K562 (cell line): ENCODE data around the gene CDH5. TPM values are rescaled to one million over a fixed set of nuclear protein-coding genes. Genes with fewer than 3 reads are reported as not detected.
A peak's percentile ranks its signal among the peaks of the same experiment; 100 is the strongest.

Source experiments
- ATF1 ChIP-seq, 2 experiments: fragments of 450-650 bp in 1 of 2; IDR thresholded peaks; 2 replicates each; pipeline ENCODE4 v1.6.1; 2016; ENCODE audit warnings: missing compliant biosample characterization in 1 of 2, missing genetic modification characterization in 1 of 2
- ATF7 ChIP-seq: fragments of 450-650 bp; IDR thresholded peaks from 2 replicates; pipeline ENCODE4 v1.7.1; 2014; ENCODE audit warnings: mild to moderate bottlenecking, moderate library complexity
- CBFA2T3 ChIP-seq: fragments of 450-650 bp; IDR thresholded peaks from 2 replicates; pipeline ENCODE4 v1.6.1; 2017
- DPF2 ChIP-seq: fragments of 450-650 bp; IDR thresholded peaks from 2 replicates; pipeline ENCODE4 v1.6.1; 2016
- ESRRB ChIP-seq: fragments of 250-450 bp; sonication (Bioruptor Pico); IDR thresholded peaks from 2 replicates; pipeline ENCODE4 v1.5.0; 2020; ENCODE audit warnings: mild to moderate bottlenecking, moderate library complexity, borderline replicate concordance
- FOSL1 ChIP-seq: fragments of 200-800 bp; sonication (Bioruptor generic); conservative IDR thresholded peaks from 2 replicates; pipeline ENCODE4 v1.6.1; 2016; ENCODE audit warnings: missing genetic modification characterization, missing compliant biosample characterization
- JUN ChIP-seq, 2 experiments: sonication (generic) in 1 of 2; formaldehyde crosslinking in 1 of 2; IDR thresholded peaks; 2 replicates each; pipeline versions ENCODE4 v1.6.1 to v1.8.0; 2012 to 2022; ENCODE audit warnings: borderline replicate concordance in 2 of 2, mild to moderate bottlenecking in 2 of 2, improper control_type of control experiment in 1 of 2, low read depth in 1 of 2, low read length in 1 of 2, missing genetic modification reagents in 1 of 2
- JUND ChIP-seq, 2 experiments: IDR thresholded peaks; 2 replicates in 1 of 2; 3 replicates in 1 of 2; pipeline ENCODE4 v1.6.1; 2011; ENCODE audit warnings: borderline replicate concordance in 2 of 2, low read depth in 2 of 2, low read length in 2 of 2, improper control_type of control experiment in 1 of 2, missing biosample characterization in 1 of 2, missing genetic modification characterization in 1 of 2, missing genetic modification reagents in 1 of 2
- MTA2 ChIP-seq: fragments of 450-650 bp; IDR thresholded peaks from 2 replicates; pipeline ENCODE4 v1.6.1; 2016; ENCODE audit warnings: low read depth
- NFIC ChIP-seq: fragments of 450-650 bp; IDR thresholded peaks from 2 replicates; pipeline ENCODE4 v1.6.1; 2017; ENCODE audit warnings: mild to moderate bottlenecking, inconsistent platforms
- PML ChIP-seq: IDR thresholded peaks from 2 replicates; pipeline ENCODE4 v1.6.1; 2012; ENCODE audit warnings: low read length, inconsistent platforms
- TAL1 ChIP-seq: fragments of 450-650 bp; IDR thresholded peaks from 2 replicates; pipeline ENCODE4 v1.6.1; 2016; ENCODE audit warnings: mild to moderate bottlenecking
- TCF3 ChIP-seq: sonication (generic); formaldehyde crosslinking; IDR thresholded peaks from 2 replicates; pipeline ENCODE4 v1.4.0; 2020; ENCODE audit warnings: mild to moderate bottlenecking, missing genetic modification reagents
- TEAD4 ChIP-seq, 2 experiments: sonication (generic) in 1 of 2; formaldehyde crosslinking in 1 of 2; IDR thresholded peaks; 2 replicates each; pipeline versions ENCODE4 v1.6.1 to v1.8.0; 2012 to 2022; ENCODE audit warnings: borderline replicate concordance in 1 of 2, inconsistent platforms in 1 of 2, low read length in 1 of 2, mild to moderate bottlenecking in 1 of 2, missing genetic modification reagents in 1 of 2
- TRIM24 ChIP-seq, 2 experiments: fragments of 450-650 bp; IDR thresholded peaks; 2 replicates each; pipeline ENCODE4 v1.6.1; 2016
- polyA plus RNA-seq, 8 experiments: library from polyadenylated mRNA; depleted of rRNA in 4 of 8; stranded (reverse) in 5 of 8; unstranded in 3 of 8; fragments of >200 nt; fragmentation: Nextera tagmentation in 2 of 8; fragmentation: Illumina TruSeq in 1 of 8; extraction: Ambion mirVana in 2 of 8; extraction: Trizol in 1 of 8; gene quantifications; 2 replicates each; pipeline versions ENCODE4 v1.2.1 to v1.2.3, GENCODE V29; 2011 to 2014; ENCODE audit warnings: inconsistent platforms in 1 of 8, missing spikeins in 1 of 8
- total RNA-seq, 7 experiments: library from RNA; depleted of rRNA in 6 of 7; stranded (reverse); fragments of >200 nt in 6 of 7; fragmentation: Illumina TruSeq in 2 of 7; extraction: Trizol in 2 of 7; gene quantifications; 2 replicates each; pipeline versions ENCODE4 v1.2.1 to v1.2.3, GENCODE V29; 2011 to 2021; ENCODE audit warnings: low replicate concordance in 1 of 7
- TF ChIP-seq, protein P1 (sequence below), 3 experiments: fragments of 200-800 bp in 1 of 3; fragments of 250-450 bp in 1 of 3; fragments of 450-650 bp in 1 of 3; sonication (Bioruptor Pico) in 1 of 3; sonication (Bioruptor generic) in 1 of 3; formaldehyde crosslinking in 1 of 3; IDR thresholded peaks; 2 replicates each; pipeline versions ENCODE4 v1.6.1 to v1.8.0; 2016 to 2022; ENCODE audit warnings: mild to moderate bottlenecking in 2 of 3, missing genetic modification characterization in 2 of 3, missing compliant biosample characterization in 1 of 3, moderate library complexity in 1 of 3
- TF ChIP-seq, protein P2 (sequence below), 2 experiments: fragments of 450-650 bp in 1 of 2; sonication (generic) in 1 of 2; formaldehyde crosslinking in 1 of 2; IDR thresholded peaks in 1 of 2; conservative IDR thresholded peaks in 1 of 2; 2 replicates each; pipeline versions ENCODE4 v1.6.1 to v1.8.1; 2016 to 2023; ENCODE audit warnings: mild to moderate bottlenecking in 2 of 2, moderate library complexity in 2 of 2, inconsistent platforms in 1 of 2, missing genetic modification reagents in 1 of 2
- TF ChIP-seq, protein P3 (sequence below): fragments of 200-800 bp; sonication (Bioruptor generic); IDR thresholded peaks from 2 replicates; pipeline ENCODE4 v1.6.1; 2017; ENCODE audit warnings: missing genetic modification characterization, missing compliant biosample characterization
- TF ChIP-seq, protein P4 (sequence below): fragments of 450-650 bp; formaldehyde crosslinking; IDR thresholded peaks from 2 replicates; pipeline ENCODE4 v1.4.0; 2020; ENCODE audit warnings: mild to moderate bottlenecking

The CDH5 gene
- total and polyA plus RNA-seq, 9 of the 15 experiments (the other 6 are each of a cell fraction or from before 2014, with no cell fraction given), result not detected

DNA sequence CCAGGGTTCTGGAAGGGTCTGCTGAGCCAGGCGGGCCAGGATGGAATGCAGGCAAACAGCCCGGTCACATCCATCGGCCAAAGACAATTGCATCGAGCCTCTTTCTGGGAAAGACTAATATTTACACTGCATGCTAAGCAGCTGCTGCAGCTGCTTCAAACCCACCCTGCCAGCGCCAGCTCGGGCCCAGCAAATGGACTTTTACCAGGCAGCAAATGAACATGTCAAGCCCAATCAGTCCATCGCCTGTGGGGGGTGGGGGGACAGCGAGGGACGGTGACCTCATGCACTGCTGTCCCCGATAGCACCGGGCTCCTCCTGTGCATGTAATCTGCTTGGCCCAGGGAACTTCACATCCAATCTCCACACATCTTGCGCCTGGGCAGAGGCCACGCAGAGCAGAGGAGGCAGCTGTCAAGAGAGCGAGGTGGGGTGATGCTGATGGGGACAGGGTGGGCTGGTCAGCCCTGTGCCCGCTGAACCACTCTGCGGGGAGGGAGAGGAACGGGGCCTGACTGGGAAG, 39.4 kb upstream of the CDH5 start (continued):
- peak; percentile 80 for TF ChIP-seq JUND (IDR thresholded peaks at IDR 0.05; ENCODE audit: borderline replicate concordance, low read depth, low read length)
- peak; percentile 74; the same call in 2 of the 3 replicates for TF ChIP-seq JUND (tag; IDR thresholded peaks at IDR 0.05; ENCODE audit: borderline replicate concordance, low read depth, low read length)
- TF ChIP-seq TAL1, result peak; percentile 76
- TF ChIP-seq, protein P1, sequence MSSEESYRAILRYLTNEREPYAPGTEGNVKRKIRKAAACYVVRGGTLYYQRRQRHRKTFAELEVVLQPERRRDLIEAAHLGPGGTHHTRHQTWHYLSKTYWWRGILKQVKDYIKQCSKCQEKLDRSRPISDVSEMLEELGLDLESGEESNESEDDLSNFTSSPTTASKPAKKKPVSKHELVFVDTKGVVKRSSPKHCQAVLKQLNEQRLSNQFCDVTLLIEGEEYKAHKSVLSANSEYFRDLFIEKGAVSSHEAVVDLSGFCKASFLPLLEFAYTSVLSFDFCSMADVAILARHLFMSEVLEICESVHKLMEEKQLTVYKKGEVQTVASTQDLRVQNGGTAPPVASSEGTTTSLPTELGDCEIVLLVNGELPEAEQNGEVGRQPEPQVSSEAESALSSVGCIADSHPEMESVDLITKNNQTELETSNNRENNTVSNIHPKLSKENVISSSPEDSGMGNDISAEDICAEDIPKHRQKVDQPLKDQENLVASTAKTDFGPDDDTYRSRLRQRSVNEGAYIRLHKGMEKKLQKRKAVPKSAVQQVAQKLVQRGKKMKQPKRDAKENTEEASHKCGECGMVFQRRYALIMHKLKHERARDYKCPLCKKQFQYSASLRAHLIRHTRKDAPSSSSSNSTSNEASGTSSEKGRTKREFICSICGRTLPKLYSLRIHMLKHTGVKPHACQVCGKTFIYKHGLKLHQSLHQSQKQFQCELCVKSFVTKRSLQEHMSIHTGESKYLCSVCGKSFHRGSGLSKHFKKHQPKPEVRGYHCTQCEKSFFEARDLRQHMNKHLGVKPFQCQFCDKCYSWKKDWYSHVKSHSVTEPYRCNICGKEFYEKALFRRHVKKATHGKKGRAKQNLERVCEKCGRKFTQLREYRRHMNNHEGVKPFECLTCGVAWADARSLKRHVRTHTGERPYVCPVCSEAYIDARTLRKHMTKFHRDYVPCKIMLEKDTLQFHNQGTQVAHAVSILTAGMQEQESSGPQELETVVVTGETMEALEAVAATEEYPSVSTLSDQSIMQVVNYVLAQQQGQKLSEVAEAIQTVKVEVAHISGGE (CRISPR knock-in tag; IDR thresholded peaks at IDR 0.05), result 0 out of 6 replicates have a peak, but pooled peaks of 1 of the 3 experiments have one; percentile 36
- peak; percentile 83 for TF ChIP-seq TCF3 (CRISPR knock-in tag)
- TF ChIP-seq, protein P2, sequence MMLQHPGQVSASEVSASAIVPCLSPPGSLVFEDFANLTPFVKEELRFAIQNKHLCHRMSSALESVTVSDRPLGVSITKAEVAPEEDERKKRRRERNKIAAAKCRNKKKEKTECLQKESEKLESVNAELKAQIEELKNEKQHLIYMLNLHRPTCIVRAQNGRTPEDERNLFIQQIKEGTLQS (IDR thresholded peaks at IDR 0.05), result peak; percentile 73
- TF ChIP-seq, protein P2 (CRISPR knock-in tag; conservative IDR thresholded peaks at IDR 0.05), result no peak
- TF ChIP-seq ATF7, result peak; percentile 78
- TF ChIP-seq ESRRB (CRISPR knock-in tag), result no peak
- peak; percentile 56 to 57; a peak in 2 of 4 replicates for TF ChIP-seq TRIM24 (IDR thresholded peaks at IDR 0.05)
- 0 out of 2 replicates have a peak, but pooled peaks have one; percentile 28 for TF ChIP-seq NFIC
- TF ChIP-seq CBFA2T3, result peak; percentile 91
- TF ChIP-seq, protein P3, sequence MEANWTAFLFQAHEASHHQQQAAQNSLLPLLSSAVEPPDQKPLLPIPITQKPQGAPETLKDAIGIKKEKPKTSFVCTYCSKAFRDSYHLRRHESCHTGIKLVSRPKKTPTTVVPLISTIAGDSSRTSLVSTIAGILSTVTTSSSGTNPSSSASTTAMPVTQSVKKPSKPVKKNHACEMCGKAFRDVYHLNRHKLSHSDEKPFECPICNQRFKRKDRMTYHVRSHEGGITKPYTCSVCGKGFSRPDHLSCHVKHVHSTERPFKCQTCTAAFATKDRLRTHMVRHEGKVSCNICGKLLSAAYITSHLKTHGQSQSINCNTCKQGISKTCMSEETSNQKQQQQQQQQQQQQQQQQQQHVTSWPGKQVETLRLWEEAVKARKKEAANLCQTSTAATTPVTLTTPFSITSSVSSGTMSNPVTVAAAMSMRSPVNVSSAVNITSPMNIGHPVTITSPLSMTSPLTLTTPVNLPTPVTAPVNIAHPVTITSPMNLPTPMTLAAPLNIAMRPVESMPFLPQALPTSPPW, result peak; percentile 59
- TF ChIP-seq MTA2, result peak; percentile 41; the same call in 1 of the 2 replicates
- TF ChIP-seq ATF1 (CRISPR knock-in tag; IDR thresholded peaks at IDR 0.05), result no peak
- TF ChIP-seq ATF1 (tag; IDR thresholded peaks at IDR 0.05), result peak; percentile 10; the same call in 1 of the 2 replicates
- TF ChIP-seq, protein P4, sequence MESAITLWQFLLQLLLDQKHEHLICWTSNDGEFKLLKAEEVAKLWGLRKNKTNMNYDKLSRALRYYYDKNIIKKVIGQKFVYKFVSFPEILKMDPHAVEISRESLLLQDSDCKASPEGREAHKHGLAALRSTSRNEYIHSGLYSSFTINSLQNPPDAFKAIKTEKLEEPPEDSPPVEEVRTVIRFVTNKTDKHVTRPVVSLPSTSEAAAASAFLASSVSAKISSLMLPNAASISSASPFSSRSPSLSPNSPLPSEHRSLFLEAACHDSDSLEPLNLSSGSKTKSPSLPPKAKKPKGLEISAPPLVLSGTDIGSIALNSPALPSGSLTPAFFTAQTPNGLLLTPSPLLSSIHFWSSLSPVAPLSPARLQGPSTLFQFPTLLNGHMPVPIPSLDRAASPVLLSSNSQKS (CRISPR knock-in tag), result no peak
- TF ChIP-seq FOSL1 (tag), result peak; percentile 42
- TF ChIP-seq TEAD4 (IDR thresholded peaks at IDR 0.05; ENCODE audit: low read length), result peak; percentile 72
- no peak for TF ChIP-seq TEAD4 (CRISPR knock-in tag; IDR thresholded peaks at IDR 0.05; ENCODE audit: borderline replicate concordance)
- peak; percentile 48; the same call in 1 of the 2 replicates for TF ChIP-seq DPF2
- peak; percentile 30; the same call in 1 of the 2 replicates for TF ChIP-seq PML
- peak; percentile 60; the same call in 1 of the 2 replicates for TF ChIP-seq JUN (IDR thresholded peaks at IDR 0.05; ENCODE audit: borderline replicate concordance, low read depth, low read length)
- no peak for TF ChIP-seq JUN (CRISPR knock-in tag; IDR thresholded peaks at IDR 0.05; ENCODE audit: borderline replicate concordance)
